HuH-7.5 (cell line): Measurements from ENCODE around the gene ZFP36L1.
A peak's percentile ranks its signal among the peaks of the same experiment; 100 is the strongest.

Experiments used
- DNase-seq: peaks from one replicate; pipeline ENCODE4 v3.0.0; 2011; ENCODE audit warnings: low spot score

ZFP36L1 gene

GRCh38 chr14:68762953-68763764, 29.7 kb downstream of the ZFP36L1 start:
- peak; percentile 54 for DNase-seq

DNA sequence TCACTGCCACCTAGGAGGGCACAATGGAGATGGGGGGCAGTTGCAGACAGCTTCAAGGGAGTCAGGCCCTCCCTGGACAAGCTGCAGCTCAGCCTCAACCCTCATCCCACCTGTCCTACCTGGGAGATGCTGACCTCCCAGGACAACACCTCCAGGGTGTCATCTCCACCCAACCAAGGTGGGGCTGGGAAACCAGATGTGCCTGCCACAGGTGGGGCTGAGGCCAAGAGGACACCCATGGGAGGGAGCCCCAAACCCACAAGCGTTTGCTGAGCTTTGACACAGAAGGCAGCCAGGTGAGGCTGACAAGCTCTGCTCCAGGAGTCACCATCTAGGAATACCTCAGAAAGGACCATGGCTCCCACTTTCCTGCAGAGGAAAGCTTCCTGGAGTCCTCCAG, 31.5 kb downstream of the ZFP36L1 start:
- no peak for DNase-seq

GRCh38 chr14:68760761-68761160, 32.1 kb downstream of the ZFP36L1 start:
- no peak for DNase-seq

- DNase-seq, result no peak
Observed at GRCh38 chr14:68759937-68760336, 32.9 kb downstream of the ZFP36L1 start.

DNA sequence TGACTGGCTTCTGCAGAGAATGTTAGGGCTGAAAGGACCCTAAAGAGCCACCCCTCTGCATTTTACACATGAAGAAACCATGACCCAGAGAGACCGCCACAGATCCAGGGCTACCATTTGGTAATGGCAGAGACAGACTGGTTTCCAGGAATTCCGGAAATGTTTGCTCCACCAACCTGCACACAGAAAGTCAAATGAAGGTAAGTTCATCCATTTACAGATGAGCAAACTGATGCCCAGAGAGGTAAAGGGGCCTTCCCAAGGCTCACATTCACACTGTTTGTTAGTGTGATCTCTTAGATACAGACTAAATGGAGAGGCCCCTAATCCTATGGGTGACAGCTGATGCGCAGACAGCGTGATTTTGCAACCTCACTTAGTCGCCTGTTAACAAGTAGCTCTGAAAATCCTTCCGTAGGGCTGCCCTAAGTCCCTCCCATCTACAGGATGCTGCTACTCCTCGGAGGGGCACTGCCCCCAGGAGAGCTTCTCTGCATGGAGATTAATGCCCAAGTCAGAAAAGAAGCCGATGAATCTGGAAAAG, 33.8 kb downstream of the ZFP36L1 start:
- no peak for DNase-seq

- no peak for DNase-seq
Observed at GRCh38 chr14:68758301-68758700, 34.6 kb downstream of the ZFP36L1 start.

GRCh38 chr14:68757618-68758081, 35.2 kb downstream of the ZFP36L1 start:
- DNase-seq, result no peak

DNA sequence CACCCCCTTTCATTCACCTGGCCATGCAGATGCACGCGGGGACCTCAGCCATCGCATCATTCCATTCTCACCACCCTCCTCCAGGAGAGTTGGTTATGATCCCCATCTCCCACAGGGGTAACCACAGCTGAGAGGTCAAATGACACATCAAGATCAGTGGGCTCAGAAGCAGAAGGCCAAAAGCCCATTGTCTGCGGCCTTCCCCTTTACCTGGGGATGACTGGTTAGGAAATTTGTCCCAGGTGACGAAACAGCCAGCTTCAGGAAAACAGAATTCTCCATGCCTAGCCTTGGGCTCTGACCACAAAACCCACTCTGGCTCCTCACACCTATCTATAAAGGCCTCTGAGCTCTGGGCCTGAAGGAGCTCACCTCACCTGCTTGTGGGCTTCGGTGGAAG, 36.1 kb downstream of the ZFP36L1 start:
- DNase-seq, result no peak

- no peak for DNase-seq
Observed at GRCh38 chr14:68756000-68756481, 36.8 kb downstream of the ZFP36L1 start.

GRCh38 chr14:68755016-68755353, 37.9 kb downstream of the ZFP36L1 start:
- no peak for DNase-seq

GRCh38 chr14:68753690-68754089, 39.2 kb downstream of the ZFP36L1 start:
- DNase-seq, result no peak

- DNase-seq, result no peak
Observed at GRCh38 chr14:68752271-68753006, 40.4 kb downstream of the ZFP36L1 start.

GRCh38 chr14:68749487-68750475, 43.1 kb downstream of the ZFP36L1 start:
- no peak for DNase-seq

GRCh38 chr14:68748691-68749090, 44.2 kb downstream of the ZFP36L1 start:
- DNase-seq, result no peak

- no peak for DNase-seq
Observed at GRCh38 chr14:68748260-68748659, 44.6 kb downstream of the ZFP36L1 start.

GRCh38 chr14:68747393-68747792, 45.5 kb downstream of the ZFP36L1 start:
- DNase-seq, result no peak

DNA sequence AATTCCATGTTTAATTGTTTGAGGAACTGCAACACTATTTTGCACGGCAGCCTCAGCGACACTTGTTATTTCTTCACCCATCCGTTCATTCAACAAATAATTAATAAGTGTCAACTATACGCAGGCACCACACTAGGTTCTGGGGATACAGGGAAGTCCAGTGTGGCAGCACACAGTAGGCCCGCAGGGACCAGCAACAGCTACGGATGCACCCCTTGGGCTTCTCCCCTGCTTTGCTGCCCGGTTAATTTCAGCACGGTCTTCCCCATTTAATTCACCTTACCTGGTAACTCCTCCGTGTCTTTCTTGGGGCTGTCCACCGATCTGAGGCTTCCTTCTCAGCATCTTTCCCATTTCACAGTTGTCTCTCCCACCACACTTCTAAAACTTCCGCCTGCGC, 48.3 kb downstream of the ZFP36L1 start:
- DNase-seq, result no peak

DNA sequence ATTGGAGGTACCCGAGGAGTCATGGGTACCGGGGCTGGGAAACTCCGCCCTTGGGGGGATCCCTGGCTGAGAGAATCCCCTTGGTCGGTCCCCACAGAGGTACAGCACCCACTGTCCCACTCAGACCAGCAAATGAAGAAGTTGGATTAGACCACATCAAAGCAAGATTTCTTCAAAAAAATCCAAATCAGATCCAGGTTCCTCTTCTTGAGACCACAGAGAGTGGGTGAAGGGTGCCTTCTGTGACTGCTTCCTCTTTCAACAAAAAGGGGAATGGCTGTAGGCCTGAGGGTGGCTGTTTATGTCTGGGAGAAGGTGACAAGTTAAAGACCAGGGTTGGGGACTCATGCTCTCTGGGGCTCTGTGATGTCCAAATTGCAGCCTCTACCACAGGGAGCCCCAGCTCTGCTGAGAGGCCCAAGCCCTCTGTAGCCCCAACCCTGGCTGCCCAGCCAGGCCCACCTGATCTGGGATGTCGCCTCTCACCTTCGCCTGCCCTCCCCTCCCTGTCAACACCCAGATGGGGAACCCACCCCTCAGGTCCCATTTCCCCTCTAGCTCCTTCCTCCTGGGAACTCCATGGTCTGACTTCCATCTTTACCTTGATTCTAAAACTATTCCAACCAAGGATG, 50.9 kb downstream of the ZFP36L1 start:
- DNase-seq, result no peak

GRCh38 chr14:68741477-68741791, 51.4 kb downstream of the ZFP36L1 start:
- no peak for DNase-seq

GRCh38 chr14:68740788-68741476, 51.9 kb downstream of the ZFP36L1 start:
- no peak for DNase-seq

- DNase-seq, result no peak
Observed at GRCh38 chr14:68739701-68740100, 53.2 kb downstream of the ZFP36L1 start.
